ENCODE measurements around the gene RBM33.

DNA sequence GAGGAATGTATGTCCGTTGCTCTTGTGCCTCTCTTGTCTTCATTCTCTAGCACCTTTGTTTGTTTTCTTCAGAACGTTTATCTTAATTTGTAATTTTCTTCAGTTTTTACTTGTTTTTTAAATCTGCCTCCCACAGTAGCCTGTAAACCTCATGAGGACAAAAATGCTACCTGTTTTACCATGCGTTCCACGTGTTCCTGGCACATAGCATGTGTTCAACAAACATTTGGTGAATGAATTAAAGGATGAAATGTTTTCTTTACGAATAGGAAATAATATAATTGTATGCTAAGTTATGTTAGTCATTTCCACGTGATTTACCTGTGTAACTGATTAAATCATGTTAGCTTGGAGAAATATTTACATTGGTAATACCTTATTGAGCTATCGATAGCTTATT is 2.2 kb downstream of the RBM33 start:
- no peak for TF ChIP-seq POLR2A (IDR thresholded peaks at IDR 0.05; ENCODE audit: low read length)
- TF ChIP-seq GATA1 (IDR thresholded peaks at IDR 0.05; ENCODE audit: low read depth, low read length) = no peak
